ENCODE measurements around the gene ACOX1.
"Not testable (repeated sequence)": the region's sequence is repeated elsewhere in the genome, so short reads cannot be mapped to it uniquely, and the experiment has no call there.

ACOX1 gene

DNA sequence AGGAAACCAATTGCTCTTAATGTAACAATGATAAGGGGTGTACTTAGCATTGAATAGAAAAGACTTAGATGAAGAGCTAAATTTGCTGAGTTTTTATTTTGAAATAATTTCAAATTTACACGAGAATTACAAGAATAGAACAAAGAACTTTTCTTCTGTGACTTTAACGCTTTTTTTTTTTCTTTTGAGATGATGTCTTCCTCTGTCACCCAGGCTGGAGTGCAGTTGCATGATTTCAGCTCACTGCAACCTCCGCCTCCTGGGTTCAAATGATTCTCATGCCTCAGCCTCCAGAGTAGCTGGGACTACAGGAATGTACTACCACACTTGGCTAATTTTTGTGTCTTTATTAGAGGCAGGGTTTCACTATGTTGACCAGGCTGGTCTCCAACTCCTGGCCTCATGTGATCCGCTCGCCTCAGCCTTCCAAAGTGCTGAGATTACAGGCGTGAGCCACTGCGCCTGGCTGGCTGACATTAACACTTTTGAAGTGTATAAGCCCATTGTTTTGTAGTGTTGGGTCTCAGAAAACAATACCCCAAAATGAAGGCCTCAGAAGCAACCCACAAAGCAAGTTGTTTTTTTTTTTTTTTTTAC lies 2.2 kb upstream of the ACOX1 start:
- no peak for DNase-seq (ENCODE audit: low spot score)

DNA sequence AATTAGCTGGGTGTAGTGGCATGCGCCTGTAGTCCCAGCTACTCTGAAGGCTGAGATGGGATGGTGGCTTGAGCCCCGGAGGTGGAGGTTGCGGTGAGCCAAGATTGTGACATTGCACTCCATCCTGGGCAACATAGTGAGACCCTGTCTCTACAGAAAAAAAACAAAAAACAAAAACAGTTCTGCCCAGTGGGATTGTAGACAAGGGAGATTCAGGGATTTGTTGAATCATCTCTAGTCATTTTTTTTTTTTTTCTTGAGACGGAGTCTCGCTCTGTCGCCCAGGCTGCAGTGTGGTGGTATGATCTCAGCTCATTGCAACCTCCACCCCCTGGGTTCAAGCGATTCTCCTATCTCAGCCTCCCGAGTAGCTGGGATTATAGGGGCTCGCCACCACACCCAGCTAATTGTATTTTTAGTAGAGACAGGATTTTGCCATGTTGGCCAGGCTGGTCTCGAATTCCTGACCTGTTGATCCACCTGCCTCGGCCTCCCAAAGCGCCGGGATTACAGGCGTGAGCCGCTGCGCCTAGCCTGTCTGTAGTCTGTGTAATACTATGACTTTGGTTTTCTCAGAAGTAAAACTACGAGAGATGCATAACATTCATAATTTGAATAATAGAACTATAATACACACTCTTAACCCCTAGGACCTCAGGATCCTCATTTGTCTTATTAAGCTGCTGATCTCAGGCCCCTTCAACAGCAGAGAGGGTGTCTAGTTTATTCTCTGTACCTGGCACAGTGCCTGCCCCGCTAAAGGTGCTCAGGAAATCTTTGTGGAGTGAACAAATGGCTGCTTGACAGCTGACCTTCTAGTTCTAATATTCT lies 1.4 kb upstream of the ACOX1 start:
- no peak for DNase-seq (ENCODE audit: low spot score)

DNA sequence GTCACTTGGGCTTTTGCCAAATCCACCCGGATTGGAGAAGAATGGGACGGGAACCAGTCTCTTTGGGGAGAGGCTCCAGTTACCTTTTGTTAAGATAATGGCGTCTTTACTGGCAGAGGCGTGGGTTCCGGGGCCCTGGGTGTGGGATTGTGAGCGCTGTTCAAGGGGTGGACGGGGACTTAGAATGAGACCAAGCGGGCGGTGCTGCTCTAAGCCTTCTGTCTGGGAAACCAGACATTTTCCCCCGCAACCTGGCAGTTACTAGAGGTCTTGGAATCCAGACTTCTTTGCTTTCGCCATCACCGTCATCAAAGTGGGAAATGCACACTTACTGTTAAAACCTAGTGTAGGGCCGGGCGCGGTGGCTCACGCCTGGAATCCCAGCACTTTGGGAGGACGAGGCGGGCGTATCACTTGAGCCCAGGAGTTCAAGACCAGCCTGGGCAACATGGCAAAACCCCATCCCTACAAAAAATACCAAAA lies 780 bp upstream of the ACOX1 start:
- DNase-seq (ENCODE audit: low spot score) = no peak

DNA sequence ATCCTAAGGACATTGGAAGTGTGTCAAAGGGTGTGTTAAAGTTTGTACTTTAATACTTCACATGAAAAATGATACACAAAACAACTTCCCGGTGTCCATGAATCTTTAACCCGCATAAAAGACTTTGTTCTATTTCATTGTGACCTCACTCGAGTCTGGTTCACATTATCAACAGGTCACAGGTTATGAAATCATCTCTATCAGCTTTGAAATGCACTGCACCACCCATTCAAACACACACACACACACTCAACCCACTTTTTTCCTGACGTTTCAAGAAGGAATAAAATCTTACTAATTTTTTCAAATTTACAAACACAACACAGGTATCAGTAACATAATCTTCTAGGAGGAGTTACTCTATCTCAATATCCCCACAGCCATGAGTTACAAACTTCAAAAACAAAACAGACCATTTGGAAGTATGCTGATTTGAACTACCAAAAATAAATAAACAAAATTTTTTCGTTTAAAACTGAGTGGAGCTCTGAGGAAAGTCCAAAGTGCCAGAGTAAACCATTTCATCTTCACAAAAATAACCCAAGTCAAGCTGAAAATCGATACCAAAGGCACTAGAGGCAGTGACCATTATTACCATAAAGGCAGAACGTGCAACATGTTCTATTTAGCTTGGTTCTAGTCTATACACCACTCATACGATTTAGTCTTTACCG lies 2.7 kb downstream of the ACOX1 start:
- no peak for DNase-seq (ENCODE audit: low spot score)

DNA sequence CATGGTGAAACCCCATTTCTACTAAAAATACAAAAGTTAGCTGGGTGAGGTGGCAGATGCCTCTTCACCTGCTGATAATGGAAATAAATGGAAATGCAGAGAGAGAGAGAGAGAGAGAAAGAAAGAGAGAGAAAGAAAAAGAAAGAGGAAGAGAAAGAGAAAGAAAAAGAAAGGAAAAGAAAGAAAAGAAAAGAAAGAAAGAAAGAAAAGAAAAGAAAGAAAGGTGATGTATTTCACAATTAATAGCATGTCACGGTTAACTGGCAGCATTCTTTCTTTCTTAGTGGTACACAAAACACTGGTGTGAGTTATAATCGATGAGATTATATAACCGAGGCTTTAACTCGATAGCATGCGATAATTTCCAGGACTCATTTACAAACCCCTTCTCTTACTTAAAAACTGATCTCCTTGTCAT lies 3.2 kb downstream of the ACOX1 start:
- DNase-seq (ENCODE audit: low spot score) = no peak

DNA sequence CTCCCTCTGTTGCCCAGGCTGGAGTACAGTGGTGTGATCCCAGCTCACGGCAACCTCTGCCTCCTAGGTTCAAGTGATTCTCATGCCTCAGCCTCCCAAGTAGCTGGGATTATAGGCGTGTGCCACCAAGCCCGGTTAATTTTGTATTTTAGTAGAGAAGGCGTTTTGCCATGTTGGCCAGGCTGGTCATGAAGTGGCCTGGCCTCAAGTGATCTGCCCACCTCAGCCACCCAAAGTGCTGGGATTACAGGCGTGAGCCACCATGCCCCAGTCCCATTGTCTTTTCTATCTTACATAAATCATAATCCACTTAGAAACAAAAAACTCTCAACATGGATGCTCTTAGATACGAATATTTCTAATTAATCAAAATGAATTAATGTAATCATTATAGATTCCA lies 3.8 kb downstream of the ACOX1 start:
- DNase-seq (ENCODE audit: low spot score) = not testable (repeated sequence)

DNA sequence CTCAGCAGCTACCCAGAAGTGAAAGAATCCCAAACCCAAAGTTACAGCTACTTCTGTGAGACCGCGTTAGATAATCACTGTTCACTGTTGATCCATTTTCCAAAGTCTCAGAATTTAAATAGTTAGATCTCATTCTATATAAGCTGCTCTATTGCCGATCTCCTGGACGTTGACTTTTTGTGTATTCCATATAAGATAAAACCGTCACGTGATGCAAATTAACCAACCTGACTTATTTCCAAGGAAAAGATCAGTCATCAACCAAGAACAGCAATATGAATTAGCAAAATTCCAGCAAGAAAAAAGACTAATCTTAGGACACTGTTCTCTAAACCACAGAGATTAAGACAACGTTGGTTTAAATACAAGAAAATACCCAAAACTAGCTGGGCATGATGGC lies 8.3 kb downstream of the ACOX1 start:
- DNase-seq (ENCODE audit: low spot score) = no peak

DNA sequence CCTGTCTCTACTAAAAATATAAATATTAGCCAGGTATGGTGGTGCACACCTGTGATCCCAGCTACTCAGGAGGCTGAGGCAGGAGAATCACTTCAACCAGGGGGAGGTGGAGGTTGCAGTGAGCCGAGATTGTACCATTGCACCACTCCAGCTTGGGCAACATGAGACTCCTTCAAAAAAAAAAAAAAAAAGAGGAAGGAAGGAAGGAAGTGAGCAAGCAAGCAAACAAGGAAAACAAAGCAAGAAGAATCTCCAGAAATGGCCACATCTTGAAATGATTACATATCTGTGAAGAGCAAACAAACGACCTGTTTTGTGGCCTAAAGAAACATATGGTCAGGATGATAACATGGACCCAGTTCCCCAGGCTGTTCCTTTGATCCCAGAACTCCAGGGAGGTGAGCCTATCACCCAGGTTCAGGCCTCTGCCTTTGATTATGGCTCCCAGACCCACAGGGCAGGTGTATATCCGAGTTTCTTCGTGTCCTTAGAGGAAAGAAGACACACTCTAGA lies 8.9 kb downstream of the ACOX1 start:
- no peak for DNase-seq (ENCODE audit: low spot score)

DNA sequence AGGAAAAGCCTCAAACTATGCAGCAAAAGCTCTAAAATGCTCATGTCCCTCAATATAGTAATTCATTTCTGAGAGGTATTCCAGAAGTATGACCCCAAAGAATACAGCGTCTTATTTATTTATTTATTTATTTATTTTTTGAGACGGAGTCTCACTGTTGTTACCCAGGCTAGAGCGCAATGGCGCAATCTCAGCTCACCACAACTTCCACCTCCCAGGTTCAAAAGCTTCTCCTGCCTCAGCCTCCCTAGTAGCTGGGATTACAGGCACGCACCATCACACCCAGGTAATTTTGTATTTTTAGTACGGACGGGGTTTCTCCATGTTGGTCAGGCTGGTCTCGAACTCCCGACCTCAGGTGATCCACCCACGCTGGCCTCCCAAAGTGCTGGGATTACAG lies 9.9 kb downstream of the ACOX1 start:
- not testable (repeated sequence) for DNase-seq (ENCODE audit: low spot score)

DNA sequence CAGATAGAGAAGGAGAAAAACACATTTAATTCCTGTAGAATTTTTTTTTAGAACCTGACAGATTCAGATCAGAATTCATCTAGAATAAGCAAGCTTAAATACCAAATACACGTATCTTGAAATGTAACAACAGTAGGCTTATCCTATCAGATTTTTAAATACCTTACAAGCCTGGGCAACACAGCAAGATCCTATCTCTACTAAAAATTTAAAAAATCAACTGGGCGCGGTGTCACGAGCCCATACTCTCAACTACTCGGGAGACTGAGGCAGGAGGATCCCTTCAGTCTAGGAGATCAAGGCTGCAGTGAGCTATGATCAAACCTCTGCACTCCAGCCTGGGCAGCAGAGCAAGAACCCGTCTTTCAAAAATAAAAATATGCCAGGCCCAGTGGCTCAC lies 13.5 kb downstream of the ACOX1 start:
- no peak for DNase-seq (ENCODE audit: low spot score)

DNA sequence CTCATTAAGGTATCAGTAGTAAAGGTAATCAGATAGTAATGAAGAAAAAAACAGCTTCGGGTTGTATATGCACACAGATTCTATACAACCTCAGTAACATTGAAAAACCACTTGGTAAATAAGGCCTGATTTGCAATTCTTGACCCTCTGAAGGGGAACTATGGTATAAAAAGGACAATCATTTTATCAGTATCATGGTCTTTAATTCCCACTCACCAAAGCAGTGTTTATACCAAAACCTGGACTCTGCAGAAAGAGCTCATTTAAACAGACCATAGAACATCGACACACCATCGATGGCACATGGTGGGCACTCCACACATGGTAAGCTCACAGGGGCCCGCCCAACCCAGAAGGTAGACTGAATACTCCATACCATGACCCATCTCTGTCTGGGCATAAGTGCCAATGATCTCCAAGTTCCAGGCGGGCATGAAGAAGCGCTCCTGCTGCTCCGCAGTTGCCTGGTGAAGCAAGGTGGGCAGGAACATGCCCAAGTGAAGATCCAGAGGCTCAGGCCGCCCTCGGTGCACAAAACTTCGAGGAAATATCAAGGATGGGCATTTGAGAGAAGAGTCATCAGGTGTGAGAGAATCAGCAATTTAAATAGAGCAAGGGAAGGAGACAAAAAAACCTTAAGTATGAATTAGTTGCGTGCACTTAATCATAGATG lies 19.0 kb downstream of the ACOX1 start:
- no peak for DNase-seq (ENCODE audit: low spot score)

DNA sequence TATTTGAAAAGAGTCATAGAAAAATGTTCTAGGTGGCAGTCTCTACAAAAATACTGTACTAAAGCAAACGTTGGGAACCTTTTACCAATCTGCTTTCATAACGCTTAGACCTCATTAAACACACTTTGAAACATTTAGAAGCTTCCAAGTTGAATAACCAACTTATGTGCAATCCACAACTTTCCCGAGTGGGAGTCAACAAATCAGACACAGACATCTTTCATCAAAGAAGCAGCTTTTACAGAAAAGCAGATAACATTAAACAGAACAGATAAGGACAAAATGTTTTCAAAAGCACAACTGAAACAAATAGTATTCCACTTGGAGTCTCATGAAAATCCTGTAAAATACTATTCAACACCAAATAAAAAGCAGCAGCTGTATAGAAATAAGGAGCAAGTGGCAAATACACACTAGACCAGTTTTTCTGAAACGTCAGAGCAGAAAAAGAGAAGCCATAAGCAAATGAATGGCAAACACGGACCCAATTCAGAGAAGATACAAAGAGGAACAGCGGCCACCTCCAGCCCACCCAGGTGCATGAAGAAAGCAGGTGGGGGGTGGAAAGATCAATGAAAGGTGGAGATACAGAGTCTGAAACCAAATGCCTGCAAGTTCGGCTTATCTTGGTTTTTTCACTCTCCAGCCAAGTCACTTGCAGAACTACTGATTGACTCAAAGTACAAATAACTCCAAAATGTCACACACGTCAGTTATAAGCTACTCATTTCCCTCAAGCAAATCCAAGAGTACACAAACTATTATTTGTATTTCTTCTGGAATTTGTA lies 19.7 kb downstream of the ACOX1 start:
- DNase-seq (ENCODE audit: low spot score) = no peak

DNA sequence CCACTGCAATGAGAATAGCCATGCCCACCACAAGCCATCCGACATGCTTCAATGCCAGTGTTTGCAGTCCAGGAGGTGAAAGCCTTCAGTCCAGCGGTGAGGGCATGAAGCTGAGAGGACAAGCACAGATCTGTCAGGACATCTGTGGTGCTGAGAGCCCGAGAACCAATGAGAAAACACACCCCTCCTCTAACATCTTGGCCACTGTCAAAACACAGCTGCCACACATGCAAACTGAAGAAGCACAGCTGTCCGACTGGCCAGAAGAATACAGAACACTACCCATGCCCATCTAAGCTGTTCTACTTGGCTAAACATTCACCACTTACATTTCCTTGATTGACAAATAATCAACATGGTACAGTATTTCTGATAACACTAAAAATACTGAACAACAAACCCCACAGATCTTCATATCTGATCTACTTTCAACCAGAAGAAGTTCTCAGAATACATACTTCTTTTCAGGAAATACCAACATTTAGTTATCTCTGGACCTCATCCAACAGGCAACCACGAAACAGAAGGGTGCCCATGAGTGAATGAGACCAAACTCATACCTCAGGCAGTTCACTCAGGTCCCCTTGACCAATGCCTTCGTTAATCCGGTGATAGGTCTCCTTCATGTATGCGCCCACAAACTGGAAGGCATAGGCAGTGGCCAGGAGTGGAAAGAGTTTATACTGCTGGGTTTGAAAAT lies 28.0 kb downstream of the ACOX1 start:
- no peak for DNase-seq (ENCODE audit: low spot score)

DNA sequence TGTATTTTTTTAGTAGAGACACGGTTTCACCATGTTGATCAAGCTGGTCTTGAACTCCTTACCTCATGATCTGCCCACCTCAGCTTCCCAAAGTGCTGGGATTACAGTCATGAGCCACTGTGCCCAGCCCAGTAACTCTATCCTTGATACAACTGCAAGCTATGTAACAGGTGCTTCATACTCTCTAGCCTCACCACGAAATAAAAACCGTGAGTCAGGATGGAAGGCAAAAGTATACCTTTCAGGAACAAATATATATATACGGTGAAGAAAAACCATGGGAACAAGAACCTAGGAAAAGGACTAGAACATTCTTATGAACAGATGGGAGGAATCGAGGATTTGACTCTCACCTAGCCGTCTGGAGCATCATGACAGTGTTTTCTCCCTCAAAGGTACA lies 28.5 kb downstream of the ACOX1 start:
- no peak for DNase-seq (ENCODE audit: low spot score)

DNA sequence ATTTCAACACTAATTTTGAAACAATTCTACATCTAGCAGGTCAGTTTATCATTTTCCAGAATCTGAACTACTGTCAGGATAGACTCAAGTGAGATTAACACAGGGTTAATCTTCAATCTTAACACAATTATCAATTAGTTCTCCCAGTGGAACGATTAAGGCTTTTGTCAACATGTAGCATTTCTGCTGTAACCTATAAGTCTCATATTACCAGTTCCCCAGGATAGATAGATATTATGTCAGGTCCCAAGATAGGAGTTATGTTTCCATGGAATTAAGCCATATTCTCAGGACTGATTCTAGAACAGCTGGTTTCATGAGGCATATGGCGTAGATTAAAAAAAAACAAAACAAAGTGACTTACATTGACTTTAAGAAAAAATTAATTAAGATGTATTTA lies 33.8 kb downstream of the ACOX1 start:
- DNase-seq (ENCODE audit: low spot score) = no peak

DNA sequence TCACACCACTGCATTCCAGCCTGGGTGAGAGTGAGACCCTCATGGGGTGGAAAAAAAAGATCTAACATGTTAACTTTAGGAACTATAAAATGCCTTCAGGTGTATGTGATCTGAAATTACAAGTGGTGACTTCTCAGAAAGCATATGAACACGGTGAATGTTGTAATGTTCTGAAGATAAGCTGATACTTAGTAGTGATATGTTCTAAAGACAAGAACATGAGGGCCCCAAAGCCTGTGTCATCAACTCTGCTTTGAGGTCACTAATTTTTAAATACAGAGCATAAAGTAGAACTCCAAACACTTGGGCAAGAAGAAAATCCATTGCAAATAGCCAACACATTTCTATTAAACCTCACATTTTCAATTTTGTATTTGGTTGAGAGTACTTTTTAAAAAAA lies 35.5 kb downstream of the ACOX1 start:
- DNase-seq (ENCODE audit: low spot score) = no peak

DNA sequence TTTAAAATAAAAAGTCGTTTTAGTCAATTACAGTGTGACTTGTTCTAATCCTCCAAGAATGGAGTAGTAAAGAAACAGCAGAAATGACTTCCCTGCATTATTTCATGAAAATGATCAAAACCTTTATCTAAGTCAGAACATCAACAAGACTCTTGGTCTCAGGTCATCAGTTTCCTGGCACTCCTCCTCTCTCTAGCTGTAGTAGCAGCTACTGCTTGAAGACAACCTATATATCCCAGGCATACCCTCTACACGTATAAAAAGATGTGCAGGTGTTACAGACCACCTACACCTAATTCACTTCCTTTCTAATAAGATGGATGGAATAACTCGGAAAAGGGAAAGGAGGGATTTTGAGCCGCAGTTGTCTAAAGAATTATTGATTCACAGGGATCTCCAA lies 36.5 kb downstream of the ACOX1 start:
- DNase-seq (ENCODE audit: low spot score) = no peak

DNA sequence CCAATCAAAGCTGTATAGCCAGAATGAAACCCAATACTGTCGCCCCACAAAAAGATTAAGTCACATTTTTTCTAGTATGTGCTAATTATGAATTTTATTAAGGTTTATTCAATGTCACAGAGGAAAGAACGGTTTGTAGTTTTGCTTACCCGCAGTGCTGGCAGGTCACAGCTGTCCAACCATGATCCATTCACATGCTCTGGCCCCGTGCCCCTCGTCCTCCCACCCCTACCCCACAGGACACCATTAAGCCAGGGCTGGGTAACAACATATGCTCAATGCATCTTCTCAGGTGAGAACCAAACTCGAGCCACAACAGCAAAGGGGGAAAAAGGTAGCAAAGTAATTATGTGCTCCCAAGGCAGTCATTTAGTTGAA lies 37.5 kb downstream of the ACOX1 start:
- DNase-seq (ENCODE audit: low spot score) = no peak

DNA sequence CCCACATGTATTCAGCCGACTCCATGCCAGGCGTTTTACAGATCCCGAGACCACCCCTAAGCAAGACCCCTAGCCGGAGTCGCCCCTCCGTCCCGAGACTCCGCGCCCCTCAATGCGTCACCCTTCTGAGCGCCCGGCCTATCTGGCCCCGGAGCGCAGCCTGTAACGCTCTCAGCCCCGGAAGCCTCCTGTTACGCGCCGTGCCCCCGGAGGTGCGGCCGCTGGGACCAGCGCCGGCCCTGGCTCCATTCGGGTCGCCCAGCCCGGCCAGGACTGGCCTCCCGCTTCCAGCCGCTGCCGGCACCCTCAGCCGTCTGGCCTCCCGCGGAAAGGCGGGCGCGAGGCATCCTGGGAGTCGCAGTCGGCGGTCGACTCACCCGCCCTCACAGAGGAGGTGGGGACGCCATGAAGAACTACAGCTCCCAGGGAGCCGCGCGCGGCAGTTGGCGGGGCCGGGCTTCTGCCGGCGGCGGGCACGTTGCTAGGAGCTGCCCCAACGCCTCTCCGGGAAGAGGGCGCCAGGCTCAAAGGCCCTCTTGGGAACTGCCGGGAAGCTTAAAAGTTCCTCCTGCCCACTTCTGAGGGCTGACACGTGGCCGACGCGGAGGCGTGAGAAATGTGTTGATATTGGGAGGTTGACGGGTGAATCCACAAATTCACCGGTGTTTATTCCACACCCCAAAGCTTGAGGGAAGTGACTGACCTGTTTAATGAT lies 38.1 kb downstream of the ACOX1 start, which contains the start of gene FBF1:
TSS of gene FBF1 (minus strand) at position 316 of the 715 bp plus-strand sequence. CDS start 2,893 bp downstream, outside the sequence.
- DNase-seq (ENCODE audit: low spot score) = peak; percentile 98

DNA sequence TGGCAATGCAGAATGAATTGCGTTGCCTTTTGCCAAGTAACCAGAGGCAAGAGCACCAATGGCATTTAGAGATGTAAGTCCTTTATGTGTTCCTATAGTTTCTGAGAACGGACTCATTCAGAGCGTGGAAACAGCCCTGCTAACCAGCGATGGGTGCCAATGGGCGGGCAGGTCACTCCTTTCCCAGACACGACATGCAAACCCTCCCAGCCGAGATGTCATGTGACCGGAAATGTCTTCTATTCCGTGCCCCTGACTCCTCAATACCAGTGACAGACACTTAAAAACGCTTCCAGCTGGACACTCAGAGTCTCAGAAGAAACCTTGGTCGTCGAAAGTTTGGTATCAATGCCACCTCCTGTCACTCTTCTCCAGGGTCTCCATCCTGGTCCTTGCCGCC lies 41.3 kb downstream of the ACOX1 start:
- no peak for DNase-seq (ENCODE audit: low spot score)

All from hepatic stellate cell (primary cell).